Central memory CD4-positive, alpha-beta T cell (primary cell): Measurements from ENCODE around the gene OSBPL5.

Experiments used
- DNase-seq: peaks from one replicate; pipeline ENCODE4 v3.0.0; 2022

The OSBPL5 gene

DNA sequence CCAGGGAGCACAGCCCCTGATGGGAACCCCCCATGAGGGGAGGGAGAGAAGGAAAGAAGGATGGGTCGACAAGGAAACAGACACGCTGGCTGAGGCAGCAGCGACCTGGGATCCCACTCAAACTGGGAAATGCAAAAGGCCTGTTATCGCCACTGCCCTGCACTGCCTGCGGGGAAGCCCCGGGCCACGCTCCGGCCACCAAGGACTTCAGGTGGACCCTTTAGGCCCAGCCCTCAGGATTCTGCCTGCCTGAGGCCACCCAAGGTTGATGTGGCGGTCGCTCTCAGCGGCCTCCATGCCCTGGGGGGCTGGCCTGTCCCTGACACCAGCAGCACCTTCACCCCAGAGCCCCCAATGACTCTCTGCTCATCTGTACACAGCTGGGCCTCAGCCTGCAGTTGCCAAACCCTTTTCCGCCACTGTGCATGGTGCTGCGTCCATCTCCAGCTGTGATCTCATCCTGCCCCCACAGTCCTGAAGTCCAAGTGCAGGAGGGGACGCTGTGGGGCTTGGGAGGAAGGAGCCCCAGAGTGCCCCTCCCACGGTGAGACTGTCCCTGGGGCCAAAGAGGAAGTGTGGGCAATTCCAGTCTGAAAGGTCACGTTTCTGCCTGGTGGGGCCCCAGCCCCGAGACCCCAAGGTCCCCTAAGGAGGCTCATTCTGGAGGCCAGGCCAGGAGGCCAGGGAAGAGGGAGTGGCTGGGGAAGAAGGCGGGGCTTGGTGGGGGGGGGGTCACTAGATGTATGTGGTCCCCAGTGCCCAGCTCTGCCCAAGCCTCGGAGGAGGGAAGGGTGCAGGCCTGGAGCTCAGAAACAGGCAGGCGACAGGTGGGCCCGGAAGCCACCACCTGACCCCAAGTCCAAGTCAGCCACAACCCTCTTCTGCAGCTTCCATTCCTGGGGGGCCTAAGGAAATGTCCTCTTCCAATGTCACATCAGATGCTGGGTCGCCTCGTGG is 31.6 kb downstream of the OSBPL5 start:
- DNase-seq = no peak

DNA sequence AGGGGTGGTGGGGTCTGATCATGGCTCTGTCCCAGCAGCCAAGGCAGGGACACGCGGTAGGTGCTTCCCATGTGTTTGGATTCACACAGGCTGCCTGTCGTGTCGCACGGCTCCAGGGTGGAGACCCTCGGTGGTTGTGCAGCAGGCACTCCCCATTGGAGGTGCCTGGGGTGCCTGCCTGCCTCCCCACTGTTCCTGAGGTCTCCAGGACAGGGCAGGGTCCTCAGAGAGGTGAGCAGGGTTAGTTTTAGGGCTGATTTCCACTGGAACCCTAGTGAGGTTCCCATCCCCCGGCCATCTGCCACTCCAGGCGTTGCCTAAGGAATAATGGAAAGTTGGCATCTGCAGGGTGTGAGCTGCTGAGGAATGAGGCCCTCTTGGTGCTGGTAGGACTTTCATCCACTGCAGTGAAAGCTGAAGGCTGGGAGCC is 32.3 kb downstream of the OSBPL5 start:
- no peak for DNase-seq

DNA sequence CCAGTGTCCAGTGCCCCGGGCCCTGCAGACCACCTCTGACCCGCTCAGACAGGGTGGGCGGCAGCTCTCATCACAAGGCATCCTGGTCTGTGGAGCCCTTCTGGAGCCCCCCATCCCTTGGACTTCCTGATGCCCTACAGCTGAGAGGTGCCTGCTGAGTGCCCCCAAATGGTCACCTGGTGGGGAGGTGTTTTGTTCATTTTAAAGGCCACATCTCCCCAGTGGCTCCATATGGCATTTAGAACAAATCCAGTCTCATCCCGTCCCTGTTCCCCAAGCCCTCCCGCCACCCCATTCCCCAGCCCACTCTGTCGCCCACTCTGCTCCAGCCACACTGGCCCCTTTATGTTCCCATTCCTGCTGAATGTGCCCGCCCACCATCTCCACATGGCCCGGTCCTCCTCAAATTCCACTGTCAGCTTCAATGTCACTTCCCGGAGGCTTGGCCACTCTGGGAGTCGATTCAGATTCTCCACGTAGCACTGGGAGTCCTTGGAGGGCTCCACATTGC is 32.8 kb downstream of the OSBPL5 start:
- DNase-seq = no peak

DNA sequence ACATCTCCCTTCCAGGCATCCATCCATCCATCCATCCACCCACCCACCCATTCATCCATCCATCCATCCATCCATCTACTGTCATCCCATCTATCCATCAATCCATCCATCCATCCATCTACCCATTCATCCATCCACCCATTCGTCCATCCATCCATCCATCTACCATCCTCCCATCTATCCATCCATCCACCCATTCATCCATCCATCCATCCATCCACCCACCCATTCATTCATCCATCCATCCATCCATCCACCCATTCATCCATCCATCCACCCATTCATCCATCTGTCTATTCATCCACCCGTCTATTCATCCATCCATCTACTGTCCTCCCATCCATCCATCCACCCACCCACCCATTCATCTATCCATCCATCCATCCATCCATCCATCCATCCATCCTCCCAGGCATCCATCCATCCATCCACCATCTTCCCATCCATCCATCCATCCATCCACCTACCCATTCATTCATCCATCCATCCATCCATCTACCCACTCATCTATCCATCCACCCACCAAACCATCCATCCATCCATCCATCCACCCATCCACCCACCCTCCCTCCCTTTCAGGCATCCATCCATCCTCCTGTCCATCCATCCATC is 33.7 kb downstream of the OSBPL5 start:
- DNase-seq = no peak

DNA sequence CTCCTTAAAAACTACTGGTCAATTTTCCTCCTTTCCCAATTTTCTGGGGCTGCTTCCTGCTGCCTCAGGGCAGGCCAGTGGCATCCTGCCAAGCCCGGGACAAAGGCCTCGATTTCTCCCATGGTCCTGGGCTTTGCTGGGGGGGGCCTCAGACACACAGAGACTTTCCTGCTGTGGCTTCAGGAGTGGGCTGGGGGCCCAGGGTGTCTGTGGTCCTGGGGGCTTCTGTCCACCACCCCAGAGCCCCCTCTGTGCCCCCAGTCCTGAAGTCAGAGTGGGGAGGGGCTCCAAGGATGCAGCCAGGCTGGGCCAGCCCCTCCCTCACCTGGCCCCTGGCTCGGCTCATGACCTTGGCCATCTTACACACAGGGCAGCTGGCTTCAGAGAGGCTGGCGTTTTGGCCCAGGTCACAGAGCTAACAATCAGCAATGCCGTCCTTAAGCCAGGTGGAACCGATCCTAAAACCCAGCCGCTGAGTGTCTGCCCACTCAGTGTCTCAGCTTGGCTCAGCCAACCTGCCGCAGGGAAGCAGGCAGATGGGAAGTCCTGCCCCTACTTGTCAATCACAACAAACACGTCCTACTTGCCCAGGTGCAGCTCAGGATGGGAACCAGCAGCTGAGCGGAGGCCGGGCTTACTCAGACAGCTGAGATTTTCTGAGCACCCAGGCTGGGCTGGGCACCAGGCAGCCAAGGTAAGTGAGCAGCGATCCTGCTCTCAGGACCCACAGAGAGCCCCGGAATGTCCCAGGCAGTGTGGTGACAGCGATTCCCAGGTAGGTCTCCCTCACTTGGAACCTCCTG is 34.6 kb downstream of the OSBPL5 start:
- DNase-seq = no peak

DNA sequence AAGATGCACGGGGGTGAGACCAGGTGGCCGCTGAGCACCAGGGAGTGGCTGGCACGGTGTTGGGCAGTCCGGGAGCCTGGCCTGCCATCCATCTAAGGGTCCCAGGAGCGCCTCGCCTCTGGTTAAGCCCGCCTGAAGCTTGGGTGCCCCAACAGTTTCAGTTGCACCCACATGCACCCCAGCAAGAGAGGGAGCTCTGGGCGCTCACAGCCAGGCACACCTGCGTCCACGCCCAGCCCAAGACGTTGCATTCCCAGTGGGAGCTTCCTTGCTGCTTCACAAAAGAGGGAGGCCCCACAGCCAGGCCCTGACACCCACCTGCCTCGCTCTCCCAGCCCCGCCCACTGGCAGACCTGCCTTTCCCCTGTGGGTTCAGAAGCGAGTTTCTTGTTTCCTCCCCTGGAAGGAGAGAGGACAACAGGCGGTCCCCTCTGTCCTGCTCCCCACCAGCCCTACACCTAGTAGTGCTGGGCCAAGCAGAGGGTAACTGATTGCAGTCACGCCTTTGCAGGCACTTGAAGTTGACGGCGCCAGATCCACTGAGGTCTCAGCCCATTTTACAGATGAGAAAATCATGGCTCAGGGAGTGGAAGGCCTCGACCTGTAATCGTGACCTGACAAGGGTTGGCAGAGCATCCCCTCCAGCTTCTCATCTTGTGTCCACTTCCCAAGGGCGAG is 35.4 kb downstream of the OSBPL5 start:
- DNase-seq = no peak

DNA sequence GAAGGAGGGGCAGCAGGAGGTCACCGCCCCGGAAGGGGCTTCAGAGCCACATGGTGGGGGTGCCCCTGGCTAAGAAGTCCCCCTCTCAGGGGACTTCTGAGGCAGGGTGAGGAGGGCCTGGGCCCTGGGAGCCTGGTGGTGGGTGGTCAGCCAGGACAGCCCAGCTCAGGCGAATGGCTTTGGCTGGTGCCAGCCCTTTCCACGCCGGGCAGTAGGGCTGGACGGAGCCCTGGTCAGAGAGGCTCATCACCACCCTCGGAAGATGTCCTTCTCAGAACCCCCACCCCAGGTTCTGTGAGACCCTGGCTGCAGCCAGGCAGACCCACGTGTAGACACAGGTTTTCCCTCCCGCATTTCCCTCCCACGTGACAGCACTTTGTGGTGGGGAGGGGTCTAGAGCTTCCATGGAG is 35.9 kb downstream of the OSBPL5 start:
- DNase-seq = no peak

DNA sequence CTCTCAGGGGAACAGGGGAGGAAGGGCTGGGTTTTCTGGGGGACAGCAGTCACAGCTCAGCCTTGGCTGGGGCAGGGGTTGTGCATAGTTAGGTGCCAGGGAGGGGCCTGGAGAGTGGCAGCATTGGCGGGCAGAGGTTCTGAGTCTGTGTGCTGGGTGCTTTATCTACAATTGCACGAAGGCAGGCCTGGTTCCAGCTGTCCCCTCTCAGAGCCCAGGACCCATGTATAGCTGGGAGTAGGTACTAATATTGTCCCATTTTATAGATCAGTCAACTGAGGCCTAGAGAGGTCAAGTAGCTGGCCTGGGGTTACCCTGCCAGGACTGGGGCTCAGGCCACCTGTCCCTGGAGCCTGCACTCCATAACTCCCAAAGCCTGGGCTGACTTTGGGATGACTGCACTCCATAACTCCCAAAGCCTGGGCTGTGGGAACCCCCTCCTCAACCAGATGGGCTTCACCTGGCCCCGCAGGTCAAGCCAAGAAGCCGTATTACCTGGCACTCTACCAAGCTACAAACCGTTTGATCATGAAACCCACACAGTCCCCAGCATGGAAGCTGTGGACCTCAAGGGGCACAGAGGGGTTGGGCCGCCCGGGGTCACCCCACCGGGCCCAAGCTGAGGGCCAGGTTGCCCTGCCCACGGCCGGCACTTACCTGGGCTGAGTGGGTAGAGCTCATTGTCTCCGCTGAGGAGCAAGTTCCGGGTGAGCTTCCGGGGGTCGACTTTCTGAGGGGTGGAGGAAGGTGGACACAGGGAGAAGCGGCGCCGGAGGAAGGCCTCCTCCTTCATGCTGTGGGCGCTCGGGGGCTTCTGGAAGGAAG is 36.5 kb downstream of the OSBPL5 start:
- DNase-seq = no peak

DNA sequence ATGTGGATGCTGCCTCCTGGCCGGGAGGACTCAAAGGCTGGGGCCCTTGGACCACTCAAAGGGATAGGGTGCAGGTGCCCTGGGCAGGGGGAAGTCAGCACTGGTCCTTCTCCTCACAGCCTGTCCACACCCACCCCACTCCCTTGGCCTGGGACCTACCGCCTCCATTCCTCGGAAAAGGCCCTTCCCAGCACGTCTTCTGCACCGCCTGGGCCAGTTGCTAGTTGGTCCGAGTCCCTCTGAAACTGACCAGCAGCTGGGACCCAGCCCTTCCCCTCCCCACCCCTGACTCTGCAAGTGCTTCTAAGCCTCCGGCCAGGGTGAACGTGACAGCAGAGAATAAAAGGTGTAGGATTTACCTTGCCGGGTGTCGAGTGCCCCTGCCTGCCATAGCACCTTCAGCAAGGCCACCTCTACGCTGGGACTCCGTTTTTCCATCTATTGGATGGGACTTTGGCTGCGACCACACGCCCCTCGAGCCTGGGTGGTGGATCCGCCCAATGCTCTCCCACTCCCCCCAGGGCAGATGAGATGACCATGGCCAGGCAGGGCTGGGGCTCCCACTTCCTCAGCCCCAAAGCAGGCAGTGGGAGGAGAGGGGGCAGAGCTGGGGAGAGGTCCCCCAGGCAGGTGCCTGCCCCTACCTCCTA is 37.3 kb downstream of the OSBPL5 start:
- no peak for DNase-seq

DNA sequence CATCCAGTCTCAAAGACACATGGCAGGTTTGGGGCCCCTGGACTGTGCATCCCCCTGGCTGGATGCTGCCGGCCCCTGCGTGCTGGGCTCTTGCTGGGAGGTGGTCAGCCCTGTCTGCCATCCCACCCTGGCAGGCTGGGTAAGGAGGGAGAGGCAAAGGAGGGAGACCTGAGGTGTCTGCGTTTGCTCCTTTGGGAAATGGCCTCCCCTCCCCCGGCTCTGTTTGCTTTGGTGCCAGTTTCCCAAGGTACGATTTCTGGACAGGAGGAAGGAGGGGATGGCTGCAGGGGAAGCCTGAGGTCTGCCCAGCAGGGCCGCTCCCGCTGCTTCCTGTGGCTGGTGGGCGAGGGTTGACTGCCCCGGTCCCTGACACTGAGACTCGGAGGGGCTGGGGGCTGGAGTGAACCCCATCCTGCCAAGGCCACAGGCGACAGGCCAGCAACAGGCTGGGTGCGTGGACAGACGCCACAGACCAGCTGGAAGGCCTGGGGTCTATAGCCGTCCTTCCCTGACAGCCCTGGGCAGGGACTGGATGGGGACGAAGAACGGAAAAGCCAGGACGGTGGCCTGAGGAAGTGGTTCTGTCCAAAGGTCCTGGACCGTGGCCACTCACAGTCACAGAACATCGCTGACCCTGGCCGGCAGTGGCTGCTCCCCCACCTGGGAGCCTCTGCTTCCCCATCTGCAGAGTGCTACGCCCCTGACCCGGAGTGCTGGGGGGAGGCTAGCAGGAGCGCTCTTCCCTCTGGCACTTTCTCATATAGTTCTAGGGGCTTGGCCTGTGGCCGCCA is 38.0 kb downstream of the OSBPL5 start:
- no peak for DNase-seq

DNA sequence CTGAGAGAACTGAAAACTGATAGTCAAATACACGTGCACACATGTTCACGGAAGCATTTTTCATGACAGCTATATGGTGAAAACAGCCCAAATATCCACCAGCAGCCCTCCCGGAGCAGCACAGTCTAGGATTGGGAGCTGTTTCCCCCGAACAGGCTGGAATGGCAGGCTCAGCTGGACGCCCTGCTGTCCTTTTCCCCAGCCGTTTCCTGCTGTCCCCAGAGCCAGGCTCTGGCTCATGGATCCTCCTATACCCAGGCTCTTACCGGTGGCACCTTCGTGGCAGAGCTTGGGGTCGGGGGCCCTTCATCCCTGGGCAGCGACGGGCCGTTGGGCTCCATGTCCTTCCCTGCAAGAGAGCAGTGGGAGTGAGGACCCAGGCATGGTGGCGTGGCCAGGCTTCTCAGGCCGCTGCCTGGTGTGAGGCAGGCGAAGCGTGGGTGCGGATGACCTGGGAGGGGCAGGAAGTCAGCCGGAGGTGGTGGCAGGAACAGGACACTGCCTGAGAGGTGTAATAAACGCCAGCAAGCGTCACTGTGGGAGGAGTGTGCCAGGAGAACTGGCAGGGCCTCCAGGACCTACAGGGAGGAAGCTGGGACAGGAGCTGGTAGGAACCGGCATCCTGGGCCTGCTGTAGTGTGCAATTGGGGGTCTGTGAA is 38.8 kb downstream of the OSBPL5 start:
- DNase-seq = no peak

DNA sequence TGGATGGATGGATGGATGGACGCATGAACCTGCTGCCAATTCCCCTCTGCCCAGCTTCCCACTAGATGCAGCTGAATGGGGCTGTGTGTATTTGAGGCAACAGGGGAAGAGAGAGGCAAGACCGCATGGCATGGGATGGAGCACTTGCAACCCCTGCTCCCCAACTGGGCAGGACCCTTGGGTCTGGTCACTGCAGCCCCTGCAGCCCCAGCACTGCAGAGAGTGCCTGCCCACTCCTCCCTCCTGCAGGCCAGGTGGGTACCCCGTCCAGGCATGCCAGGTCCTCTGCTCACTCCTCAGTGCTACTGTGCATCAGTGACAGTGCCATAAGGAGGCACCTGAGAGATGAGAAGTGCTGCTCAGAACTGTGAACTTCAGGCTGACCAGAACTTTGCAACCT is 40.3 kb downstream of the OSBPL5 start:
- no peak for DNase-seq

DNA sequence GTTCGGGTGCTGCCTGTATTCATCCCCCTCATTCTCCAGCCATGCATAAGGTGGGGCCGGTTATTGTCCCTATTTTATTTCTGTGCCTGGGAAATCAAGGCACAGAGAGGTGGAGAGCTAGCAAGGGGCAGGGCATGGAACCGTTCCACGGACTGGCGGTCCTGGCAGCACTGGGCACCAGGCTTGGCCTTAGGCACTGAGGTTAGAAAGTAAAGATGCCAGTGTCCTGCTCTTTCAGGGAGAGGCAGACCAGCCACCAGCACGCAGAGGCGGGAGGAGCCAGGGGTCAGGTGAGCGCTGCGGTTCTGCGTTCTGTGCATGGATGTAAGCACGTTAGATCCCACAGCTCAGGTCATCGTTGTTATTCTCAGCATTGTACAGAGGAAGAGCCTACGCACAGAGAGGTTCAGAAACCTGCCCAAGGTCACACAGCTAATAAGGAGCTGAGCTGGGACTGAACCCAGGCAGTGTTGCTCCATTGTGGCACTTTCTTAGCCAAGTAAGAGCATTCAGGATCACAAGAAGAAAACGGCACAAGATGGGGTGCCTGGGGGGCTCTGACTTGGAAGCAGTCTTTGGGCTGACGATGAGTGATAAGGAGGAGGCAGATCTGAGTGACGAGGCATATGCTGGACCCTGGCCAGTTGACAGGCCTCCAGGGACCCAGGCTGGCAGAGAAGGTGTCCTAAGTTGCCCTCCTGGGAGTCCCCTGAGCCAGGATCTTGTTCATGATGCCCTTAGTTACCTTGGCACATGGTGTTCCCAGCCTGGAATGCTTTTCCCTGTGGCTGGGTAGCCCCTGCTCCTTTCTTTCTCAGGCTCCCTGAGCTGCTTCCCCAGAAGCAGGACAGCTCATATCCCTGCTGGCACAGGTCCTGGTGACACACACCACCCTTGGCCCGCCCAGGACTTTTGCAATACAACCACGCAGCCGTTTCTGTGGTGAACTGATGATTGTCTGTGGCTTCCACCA is 41.1 kb downstream of the OSBPL5 start:
- DNase-seq = no peak

DNA sequence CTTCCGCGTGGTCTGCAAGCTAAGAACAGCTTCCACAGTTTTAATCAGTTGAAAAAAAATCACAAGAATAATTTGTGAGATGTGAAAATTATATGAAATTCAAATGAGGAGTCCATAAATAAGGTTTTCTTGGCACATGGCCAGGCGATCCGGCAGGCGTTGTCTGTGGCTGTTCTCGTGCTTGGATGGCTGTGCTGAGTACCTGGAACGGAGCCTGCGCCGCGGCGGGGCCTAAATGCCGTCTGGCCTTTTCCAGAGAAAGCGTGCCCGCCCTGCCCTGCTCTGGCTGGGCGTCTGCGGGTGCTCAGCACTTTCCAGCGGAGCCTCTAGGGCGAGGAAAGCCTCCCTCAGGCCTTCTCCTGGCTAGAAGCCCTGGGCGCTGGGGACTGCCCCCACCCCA is 41.8 kb downstream of the OSBPL5 start:
- no peak for DNase-seq

DNA sequence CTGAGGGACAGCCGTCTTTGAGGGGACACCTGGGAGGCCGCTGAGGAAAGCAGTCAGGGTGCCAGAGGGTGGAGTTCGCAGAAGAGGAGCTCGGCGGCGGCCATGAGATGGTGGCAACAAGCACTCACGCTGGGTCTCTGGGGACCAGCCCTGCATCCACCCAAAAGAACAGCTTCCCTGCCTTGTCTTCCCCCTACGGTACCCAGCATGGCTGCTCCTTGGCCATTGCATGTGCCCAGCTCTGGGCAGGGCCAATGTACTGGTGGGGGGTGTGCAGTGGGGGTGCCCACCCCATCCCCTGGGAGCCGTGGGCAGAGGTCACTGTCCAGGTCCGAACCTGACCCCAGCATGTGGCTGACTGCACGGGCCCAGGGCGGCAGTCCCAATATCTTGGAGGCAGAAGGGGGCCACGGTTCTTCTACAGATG is 42.3 kb downstream of the OSBPL5 start:
- no peak for DNase-seq

DNA sequence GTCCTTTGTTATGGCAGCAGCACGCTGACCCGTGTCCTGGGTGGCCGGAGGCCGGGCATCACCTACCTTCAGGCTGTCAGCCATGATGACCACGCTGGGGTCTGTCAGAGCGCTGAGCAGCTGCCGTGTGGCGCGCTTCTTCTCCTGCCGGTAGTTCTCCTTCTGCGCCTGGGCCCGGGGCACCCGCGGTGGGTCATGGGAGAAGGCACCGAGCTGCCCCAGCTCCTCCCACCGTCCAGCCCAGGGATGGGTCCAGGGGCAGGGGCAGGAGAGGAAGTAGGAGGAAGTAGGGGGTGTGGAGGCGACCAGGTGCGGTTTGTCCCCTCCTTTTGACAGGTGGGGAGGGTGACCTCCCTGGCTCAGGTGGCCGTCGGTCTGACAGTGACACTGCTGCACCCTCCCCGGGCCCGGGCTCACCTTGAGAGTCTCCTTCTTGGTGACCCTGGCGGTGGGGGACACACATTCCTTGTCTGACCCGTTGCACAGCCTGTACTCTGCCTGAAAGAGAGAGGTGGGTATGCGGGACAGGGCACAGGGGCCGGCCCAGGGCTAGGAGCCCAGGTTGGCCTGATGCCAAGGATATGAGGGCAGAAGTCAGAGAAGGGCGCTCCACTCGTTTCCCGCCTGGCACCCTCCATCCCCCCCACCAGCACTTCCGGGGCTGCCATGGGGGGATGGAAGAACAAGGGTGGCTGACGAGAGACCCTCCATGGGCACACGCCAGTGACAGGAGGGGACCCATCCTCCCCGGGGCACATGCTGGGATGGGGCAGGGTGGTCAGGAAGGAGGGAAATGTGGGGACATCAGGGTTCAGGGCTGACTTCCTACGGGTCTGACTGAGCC is 43.0 kb downstream of the OSBPL5 start:
- DNase-seq = no peak

DNA sequence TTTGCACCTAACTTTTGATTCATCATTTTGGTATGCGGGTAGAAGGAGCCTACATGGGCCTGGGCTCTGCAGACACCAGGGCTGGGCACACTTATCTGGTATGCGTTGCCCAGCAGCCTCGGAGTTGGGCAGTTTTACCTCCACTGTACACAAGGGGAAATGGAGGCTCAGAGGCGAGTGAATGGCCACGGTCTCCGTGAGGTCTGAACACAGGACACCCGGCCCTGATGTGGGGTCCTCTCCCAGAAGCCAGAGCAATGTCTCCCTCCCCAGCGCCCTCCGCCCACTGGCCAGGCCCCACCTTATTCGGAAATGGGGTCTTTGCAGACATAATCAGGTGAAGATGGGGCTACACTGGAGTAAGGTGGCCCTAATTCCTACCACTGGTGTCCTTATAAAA is 43.7 kb downstream of the OSBPL5 start:
- DNase-seq = no peak
